HUES64 (cell line): ENCODE measurements around the gene ARL6IP4.

Source experiments
- H3K27ac ChIP-seq: 2 replicates; pipeline ENCODE4 v1.7.0; 2013; ENCODE audit warnings: low read depth, low read length, inconsistent platforms
- H3K27me3 ChIP-seq: 2 replicates; pipeline ENCODE4 v1.6.1; 2013; ENCODE audit warnings: mild to moderate bottlenecking, low read length; ENCODE audit not compliant: insufficient read depth
- H3K36me3 ChIP-seq: 2 replicates; pipeline ENCODE4 v1.6.1; 2013; ENCODE audit warnings: mild to moderate bottlenecking, low read length; ENCODE audit not compliant: insufficient read depth
- H3K4me1 ChIP-seq: 2 replicates; pipeline ENCODE4 v1.6.1; 2013; ENCODE audit warnings: mild to moderate bottlenecking, low read length, moderate library complexity; ENCODE audit not compliant: insufficient read depth
- H3K4me3 ChIP-seq: 2 replicates; pipeline ENCODE4 v1.5.1; 2013; ENCODE audit warnings: mild to moderate bottlenecking, low read length, moderate library complexity
- H3K9ac ChIP-seq: 2 replicates; pipeline ENCODE4 v1.6.1; 2013; ENCODE audit warnings: mild to moderate bottlenecking, low read depth, low read length
- H3K9me3 ChIP-seq: 2 replicates; pipeline ENCODE4 v1.6.1; 2013; ENCODE audit warnings: low read depth, low read length; ENCODE audit not compliant: insufficient read depth
- WGBS: fragments of 150-250, 120-280 bp; methylation state at CpG from one replicate; pipeline ENCODE4 v1.1.7; 2013; ENCODE audit warnings: missing lambda C conversion rate; 5-methylcytosine and 5-hydroxymethylcytosine counted together

ARL6IP4 gene

GRCh38 chr12:122987086-122987951 lies 6.8 kb downstream of the ARL6IP4 start:
- H3K27ac ChIP-seq = no peak overlapping the region
- 93% methylated on average over 39 of the region's 39 CpGs for WGBS
- H3K9me3 ChIP-seq = no peaks in the 10 kb centered on the region
- H3K4me3 ChIP-seq = no peak overlapping the region
- no peaks in the 10 kb centered on the region for H3K27me3 ChIP-seq
- H3K36me3 ChIP-seq = peaks cover 9% of the 10 kb centered on the region; the same call in 1 of the 2 replicates
- no peak overlapping the region for H3K9ac ChIP-seq
- H3K4me1 ChIP-seq = no peaks in the 10 kb centered on the region

GRCh38 chr12:122988036-122988435 lies 7.6 kb downstream of the ARL6IP4 start:
- Histone ChIP-seq H3K27me3 (no peaks in the 10 kb centered on the region), H3K4me3 (no peak overlapping the region), H3K36me3 (0 out of 2 replicates have a peak, but pooled peaks cover 2% of the 10 kb centered on the region), H3K4me1 (no peaks in the 10 kb centered on the region), H3K9me3 (no peaks in the 10 kb centered on the region), H3K9ac (no peak overlapping the region), H3K27ac (no peak overlapping the region)
- 93% methylated on average over 13 of the region's 13 CpGs for WGBS

- Histone ChIP-seq H3K9me3 (no peaks in the 10 kb centered on the region), H3K4me3 (no peak overlapping the region), H3K27me3 (no peaks in the 10 kb centered on the region), H3K27ac (no peak overlapping the region), H3K4me1 (no peaks in the 10 kb centered on the region), H3K9ac (no peak overlapping the region), H3K36me3 (no peaks in the 10 kb centered on the region)
- WGBS = 93% methylated on average over 21 of the region's 21 CpGs
These were observed 8.2 kb downstream of the ARL6IP4 start for GRCh38 chr12:122988612-122989212.

DNA sequence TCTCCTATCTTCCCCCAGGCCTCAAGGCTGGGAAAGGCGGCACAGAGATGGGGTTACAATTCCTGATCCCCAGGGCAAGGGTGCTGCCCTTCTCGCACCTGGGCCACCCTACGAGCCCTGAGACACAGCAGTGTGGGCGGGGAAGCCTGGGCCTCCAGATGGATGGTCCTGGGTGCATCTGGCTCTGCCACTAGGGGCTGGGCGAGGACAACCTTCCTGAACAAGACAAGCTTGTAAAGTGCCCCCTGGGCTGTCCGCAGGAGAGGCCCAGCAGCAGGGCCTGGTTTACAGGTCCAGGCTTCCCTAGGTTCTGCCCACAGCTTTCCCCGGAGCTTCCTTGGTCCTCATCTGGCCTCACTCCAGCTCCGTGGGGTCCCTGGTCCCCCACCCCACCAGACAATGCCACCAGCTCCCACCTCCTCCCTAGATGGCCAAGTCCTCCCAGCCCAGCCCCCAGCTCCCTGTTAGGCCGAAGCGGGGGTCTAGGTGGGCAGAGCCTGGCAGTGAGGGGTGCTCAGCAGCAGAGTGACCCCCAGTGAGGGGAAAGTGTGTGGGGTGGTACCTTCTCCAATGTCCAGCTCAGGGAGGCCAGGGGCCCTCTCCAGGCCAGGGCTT lies 8.9 kb downstream of the ARL6IP4 start:
- Histone ChIP-seq H3K9ac (no peak overlapping the region), H3K4me3 (no peak overlapping the region), H3K27me3 (no peaks in the 10 kb centered on the region), H3K27ac (no peak overlapping the region), H3K4me1 (no peaks in the 10 kb centered on the region), H3K9me3 (no peaks in the 10 kb centered on the region), H3K36me3 (no peaks in the 10 kb centered on the region)
- 92% methylated on average over 10 of the region's 10 CpGs for WGBS

DNA sequence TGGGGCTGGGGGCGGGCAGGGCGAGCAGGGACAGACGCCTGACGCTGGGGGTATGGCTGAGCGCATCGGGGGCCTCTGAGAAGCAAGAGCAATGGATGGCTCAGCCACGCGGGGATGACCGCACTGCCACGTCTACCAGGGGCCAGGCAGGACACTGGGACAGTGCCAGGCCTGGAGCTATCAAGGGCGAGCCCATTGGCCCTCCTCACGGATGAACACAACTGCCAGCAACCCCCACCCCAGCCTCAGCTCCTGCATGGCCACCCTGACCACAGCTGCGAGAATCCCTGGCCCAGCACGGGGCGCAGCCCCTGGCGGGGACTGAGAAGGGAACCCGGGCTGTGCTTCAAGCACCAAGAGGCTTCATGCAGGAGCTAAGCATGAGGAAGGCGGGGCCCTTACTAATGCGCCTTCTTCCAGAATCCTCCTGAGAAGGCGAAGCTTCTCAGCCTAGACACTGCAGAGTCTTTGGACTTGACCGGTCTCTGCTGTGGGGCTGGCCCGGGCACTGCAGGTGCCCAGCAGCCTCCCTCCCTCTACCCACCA lies 9.5 kb downstream of the ARL6IP4 start:
- Histone ChIP-seq H3K9ac (no peak overlapping the region), H3K36me3 (no peaks in the 10 kb centered on the region), H3K27me3 (no peaks in the 10 kb centered on the region), H3K4me1 (no peaks in the 10 kb centered on the region), H3K27ac (no peak overlapping the region), H3K4me3 (no peak overlapping the region), H3K9me3 (no peaks in the 10 kb centered on the region)
- WGBS = 95% methylated on average over 22 of the region's 22 CpGs

GRCh38 chr12:122990561-122990960 lies 10.1 kb downstream of the ARL6IP4 start:
- H3K36me3 ChIP-seq = no peaks in the 10 kb centered on the region
- no peaks in the 10 kb centered on the region for H3K9me3 ChIP-seq

GRCh38 chr12:122990961-122991622 lies 10.6 kb downstream of the ARL6IP4 start:
- no peaks in the 10 kb centered on the region for H3K4me1 ChIP-seq
- no peaks in the 10 kb centered on the region for H3K36me3 ChIP-seq
- H3K9me3 ChIP-seq = no peaks in the 10 kb centered on the region
- H3K9ac ChIP-seq = no peak overlapping the region
- 92% methylated on average over 13 of the region's 13 CpGs for WGBS
- H3K4me3 ChIP-seq = no peak overlapping the region
- H3K27me3 ChIP-seq = no peaks in the 10 kb centered on the region
- H3K27ac ChIP-seq = no peak overlapping the region

More at GRCh38 chr12:122990561-122990960, 10.1 kb downstream of the ARL6IP4 start:
- 93% methylated on average over 13 of the region's 13 CpGs for WGBS
- Histone ChIP-seq H3K27ac (no peak overlapping the region), H3K27me3 (no peaks in the 10 kb centered on the region), H3K4me1 (no peaks in the 10 kb centered on the region), H3K9ac (no peak overlapping the region), H3K4me3 (no peak overlapping the region)

DNA sequence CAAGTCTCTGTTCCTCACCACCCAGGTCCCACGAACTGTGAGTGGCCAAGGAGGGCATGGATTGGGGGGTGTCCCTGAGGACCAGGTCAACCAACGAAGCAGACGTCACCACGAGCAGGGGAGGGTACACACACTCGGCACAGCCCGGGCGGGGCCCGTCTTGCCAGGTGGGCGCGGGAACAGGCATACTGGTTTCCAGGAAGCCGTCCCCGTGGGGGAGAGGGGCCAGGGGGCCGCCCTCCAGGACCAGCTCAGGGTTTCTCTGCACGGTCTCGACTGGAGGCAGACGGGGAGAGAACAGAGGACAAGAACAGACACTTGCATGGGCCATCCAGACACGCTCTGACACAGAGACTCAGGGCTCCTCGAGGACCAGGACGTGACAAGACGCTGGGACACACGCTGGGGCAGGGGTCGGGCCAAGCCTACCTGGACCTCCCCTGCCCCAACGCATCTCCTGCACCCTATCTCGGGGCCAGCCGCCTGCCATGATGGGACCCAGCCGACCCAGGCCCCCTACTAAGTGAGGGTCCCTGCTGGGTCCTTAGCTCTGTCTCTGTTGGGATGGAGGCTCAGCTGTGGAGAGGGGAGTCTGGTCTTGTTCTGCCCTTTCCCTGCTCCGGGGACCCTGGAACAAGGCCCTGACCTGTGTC lies 11.3 kb downstream of the ARL6IP4 start:
- H3K4me3 ChIP-seq = no peak overlapping the region
- 89% methylated on average over 27 of the region's 27 CpGs for WGBS
- H3K27me3 ChIP-seq = no peaks in the 10 kb centered on the region
- H3K27ac ChIP-seq = no peak overlapping the region
- no peaks in the 10 kb centered on the region for H3K36me3 ChIP-seq
- no peaks in the 10 kb centered on the region for H3K4me1 ChIP-seq
- H3K9ac ChIP-seq = no peak overlapping the region
- no peaks in the 10 kb centered on the region for H3K9me3 ChIP-seq

- 93% methylated on average over 19 of the region's 19 CpGs for WGBS
- no peaks in the 10 kb centered on the region for H3K36me3 ChIP-seq
These were observed 11.9 kb downstream of the ARL6IP4 start for GRCh38 chr12:122992386-122992785.

DNA sequence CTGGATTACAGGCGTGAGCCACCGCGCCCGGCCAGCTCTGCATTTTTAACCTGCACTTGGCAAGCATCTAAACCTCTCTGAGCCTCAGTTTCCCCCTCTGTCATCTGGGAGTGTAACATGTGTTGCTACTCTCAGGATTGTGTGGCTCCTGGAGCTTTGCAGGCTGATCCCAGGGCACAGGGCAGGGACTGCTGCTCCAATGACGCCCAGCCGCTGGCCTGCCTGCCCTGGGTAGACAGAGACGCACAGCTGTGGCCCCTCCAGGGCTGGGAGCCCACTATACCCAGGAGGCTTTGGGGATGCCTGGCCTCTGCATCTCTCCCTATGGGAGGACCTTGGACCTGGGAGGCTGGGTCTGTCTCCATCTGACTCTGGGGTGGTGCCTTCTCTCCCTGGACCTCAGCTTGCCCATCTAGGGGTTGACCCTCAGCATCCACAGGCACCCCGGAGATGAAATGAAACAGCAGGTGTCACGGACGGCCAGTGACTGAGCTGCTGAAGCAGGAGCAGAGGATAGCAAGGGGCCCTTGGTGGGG lies 13.7 kb downstream of the ARL6IP4 start:
- Histone ChIP-seq H3K36me3 (no peaks in the 10 kb centered on the region), H3K27ac (no peak overlapping the region), H3K4me3 (no peak overlapping the region), H3K9ac (no peak overlapping the region), H3K4me1 (no peaks in the 10 kb centered on the region), H3K9me3 (no peaks in the 10 kb centered on the region), H3K27me3 (no peaks in the 10 kb centered on the region)
- WGBS = 97% methylated on average over 10 of the region's 10 CpGs

More at GRCh38 chr12:122992386-122992785, 11.9 kb downstream of the ARL6IP4 start:
- H3K4me1 ChIP-seq = no peaks in the 10 kb centered on the region
- no peak overlapping the region for H3K4me3 ChIP-seq
- no peaks in the 10 kb centered on the region for H3K9me3 ChIP-seq
- H3K27me3 ChIP-seq = no peaks in the 10 kb centered on the region
- no peak overlapping the region for H3K27ac ChIP-seq
- H3K9ac ChIP-seq = no peak overlapping the region
